ENCODE results near the gene LRP8. TPM values are rescaled to one million over a fixed set of nuclear protein-coding genes. Genes with fewer than 3 reads are reported as not detected.
"Not testable (repeated sequence)": the region's sequence is repeated elsewhere in the genome, so short reads cannot be mapped to it uniquely, and the experiment has no call there.

Gene LRP8
- total RNA-seq, 1 donor from 2014 or later = 19.9 TPM

- peaks cover 69% of the 10 kb centered on the region for H3K36me3 Mint-ChIP-seq
- H3K4me3 Mint-ChIP-seq = no peak overlapping the region
- DNase-seq (ENCODE audit: low spot score in 2 of 2, unreplicated experiment in 2 of 2) = no peak
- TF ChIP-seq CTCF (IDR thresholded peaks at IDR 0.05; ENCODE audit: unreplicated experiment) = no peak
- no peaks in the 10 kb centered on the region for H3K4me1 Mint-ChIP-seq
- H3K27ac Mint-ChIP-seq = no peak overlapping the region
- H3K27me3 Mint-ChIP-seq (ENCODE audit: low read depth) = no peaks in the 10 kb centered on the region
- peaks cover 31% of the 10 kb centered on the region for H3K9me3 Mint-ChIP-seq
Measured at GRCh38 chr1:53206735-53207379, 121.0 kb downstream of the LRP8 start.

- not testable (repeated sequence) for H3K27me3 Mint-ChIP-seq (ENCODE audit: low read depth); H3K4me3 Mint-ChIP-seq; H3K27ac Mint-ChIP-seq; DNase-seq (ENCODE audit: low spot score in 2 of 2, unreplicated experiment in 2 of 2); H3K4me1 Mint-ChIP-seq
- Mint-ChIP-seq H3K9me3 (peaks cover 31% of the 10 kb centered on the region), H3K36me3 (peaks cover 68% of the 10 kb centered on the region)
Measured at GRCh38 chr1:53206083-53206685, 121.7 kb downstream of the LRP8 start.

- peaks cover 71% of the 10 kb centered on the region for H3K36me3 Mint-ChIP-seq
- H3K4me3 Mint-ChIP-seq = not testable (repeated sequence)
Measured at GRCh38 chr1:53205496-53205895, 122.4 kb downstream of the LRP8 start.

GRCh38 chr1:53203466-53203865 is 124.4 kb downstream of the LRP8 start:
- H3K4me3 Mint-ChIP-seq = no peak overlapping the region
- H3K36me3 Mint-ChIP-seq = peaks cover 62% of the 10 kb centered on the region
- TF ChIP-seq CTCF (IDR thresholded peaks at IDR 0.05; ENCODE audit: unreplicated experiment) = no peak
- no peaks in the 10 kb centered on the region for H3K27me3 Mint-ChIP-seq (ENCODE audit: low read depth)
- no peak overlapping the region for H3K27ac Mint-ChIP-seq
- H3K4me1 Mint-ChIP-seq = peaks cover 5% of the 10 kb centered on the region
- no peak for DNase-seq (ENCODE audit: low spot score in 2 of 2, unreplicated experiment in 2 of 2)
- peaks cover 31% of the 10 kb centered on the region for H3K9me3 Mint-ChIP-seq

More at GRCh38 chr1:53205496-53205895, 122.4 kb downstream of the LRP8 start:
- DNase-seq (ENCODE audit: low spot score in 2 of 2, unreplicated experiment in 2 of 2); H3K27ac Mint-ChIP-seq; H3K4me1 Mint-ChIP-seq; H3K27me3 Mint-ChIP-seq (ENCODE audit: low read depth): not testable (repeated sequence)
- peaks cover 31% of the 10 kb centered on the region for H3K9me3 Mint-ChIP-seq

- Mint-ChIP-seq H3K27me3 (ENCODE audit: low read depth) (no peaks in the 10 kb centered on the region), H3K4me1 (peaks cover 23% of the 10 kb centered on the region), H3K27ac (peak overlapping the region; percentile 94), H3K36me3 (peaks cover 16% of the 10 kb centered on the region), H3K9me3 (peaks cover 1% of the 10 kb centered on the region), H3K4me3 (peak overlapping the region; percentile 83)
- DNase-seq (ENCODE audit: low spot score in 2 of 2, unreplicated experiment in 2 of 2) = peak in 1 of 2 experiments; percentile 13
- no peak for TF ChIP-seq CTCF (IDR thresholded peaks at IDR 0.05; ENCODE audit: unreplicated experiment)
Measured at GRCh38 chr1:53198241-53198651, 129.6 kb downstream of the LRP8 start.

- no peak for TF ChIP-seq CTCF (IDR thresholded peaks at IDR 0.05; ENCODE audit: unreplicated experiment)
Measured at GRCh38 chr1:53197291-53198200, 130.3 kb downstream of the LRP8 start.

More at GRCh38 chr1:53197291-53198200, 130.3 kb downstream of the LRP8 start:
- Mint-ChIP-seq H3K27me3 (ENCODE audit: low read depth) (no peaks in the 10 kb centered on the region), H3K4me1 (peaks cover 23% of the 10 kb centered on the region), H3K27ac (peak overlapping the region; percentile 94), H3K9me3 (no peaks in the 10 kb centered on the region), H3K36me3 (peaks cover 9% of the 10 kb centered on the region), H3K4me3 (peak overlapping the region; percentile 83)
- peak in 1 of 2 experiments; percentile 10 for DNase-seq (ENCODE audit: low spot score in 2 of 2, unreplicated experiment in 2 of 2)

Measured in mesothelial cell of epicardium (in vitro differentiated cells).